Stimulated activated CD4-positive, alpha-beta T cell treated with anti-CD3 and anti-CD28 coated beads, Interleukin-4, amount 100 ng/mL, for 24 hours (primary cell): ENCODE results near the gene GFM1.

Source experiments
- DNase-seq: peaks from one replicate; pipeline ENCODE4 v3.0.0-alpha.2; 2020

The GFM1 gene

DNA sequence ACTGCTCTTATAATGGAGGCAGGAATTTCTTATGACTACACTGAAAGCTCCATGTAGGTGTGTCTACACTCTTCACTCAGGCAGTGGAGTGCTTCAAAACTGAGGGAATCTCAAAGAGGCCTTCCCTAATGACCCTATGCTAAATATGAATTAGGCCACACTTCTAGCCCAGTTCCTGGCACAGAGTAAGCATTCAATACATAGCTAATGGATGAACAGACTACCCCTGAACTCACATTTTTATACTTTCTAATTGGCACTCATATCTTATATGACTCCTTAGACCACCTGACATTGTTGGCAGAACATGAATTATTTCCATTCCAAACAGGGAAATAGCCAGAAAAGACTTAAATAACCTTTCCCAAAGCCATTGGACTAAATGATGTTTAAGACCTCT, 84.5 kb downstream of the GFM1 start:
- DNase-seq: no peak

DNA sequence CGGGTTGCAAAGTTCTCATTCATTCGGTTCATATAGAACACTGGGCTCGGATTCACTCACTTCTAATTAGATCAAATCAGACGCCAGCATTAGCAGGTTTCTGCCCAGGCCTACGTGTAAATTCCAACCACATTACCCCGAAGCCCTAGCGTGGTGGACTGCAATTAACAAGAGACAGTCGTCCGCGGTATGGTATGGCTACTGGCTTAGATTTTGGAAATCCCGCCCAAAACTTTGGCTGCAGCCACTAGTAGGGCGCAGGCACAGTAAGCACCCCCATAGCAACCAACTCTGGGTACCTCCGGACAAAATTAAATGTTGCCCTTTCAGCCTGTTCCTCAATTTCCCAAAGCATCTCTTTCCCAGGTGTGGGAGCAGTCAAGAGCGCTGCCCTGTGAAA, 87.2 kb downstream of the GFM1 start:
- DNase-seq: no peak

DNA sequence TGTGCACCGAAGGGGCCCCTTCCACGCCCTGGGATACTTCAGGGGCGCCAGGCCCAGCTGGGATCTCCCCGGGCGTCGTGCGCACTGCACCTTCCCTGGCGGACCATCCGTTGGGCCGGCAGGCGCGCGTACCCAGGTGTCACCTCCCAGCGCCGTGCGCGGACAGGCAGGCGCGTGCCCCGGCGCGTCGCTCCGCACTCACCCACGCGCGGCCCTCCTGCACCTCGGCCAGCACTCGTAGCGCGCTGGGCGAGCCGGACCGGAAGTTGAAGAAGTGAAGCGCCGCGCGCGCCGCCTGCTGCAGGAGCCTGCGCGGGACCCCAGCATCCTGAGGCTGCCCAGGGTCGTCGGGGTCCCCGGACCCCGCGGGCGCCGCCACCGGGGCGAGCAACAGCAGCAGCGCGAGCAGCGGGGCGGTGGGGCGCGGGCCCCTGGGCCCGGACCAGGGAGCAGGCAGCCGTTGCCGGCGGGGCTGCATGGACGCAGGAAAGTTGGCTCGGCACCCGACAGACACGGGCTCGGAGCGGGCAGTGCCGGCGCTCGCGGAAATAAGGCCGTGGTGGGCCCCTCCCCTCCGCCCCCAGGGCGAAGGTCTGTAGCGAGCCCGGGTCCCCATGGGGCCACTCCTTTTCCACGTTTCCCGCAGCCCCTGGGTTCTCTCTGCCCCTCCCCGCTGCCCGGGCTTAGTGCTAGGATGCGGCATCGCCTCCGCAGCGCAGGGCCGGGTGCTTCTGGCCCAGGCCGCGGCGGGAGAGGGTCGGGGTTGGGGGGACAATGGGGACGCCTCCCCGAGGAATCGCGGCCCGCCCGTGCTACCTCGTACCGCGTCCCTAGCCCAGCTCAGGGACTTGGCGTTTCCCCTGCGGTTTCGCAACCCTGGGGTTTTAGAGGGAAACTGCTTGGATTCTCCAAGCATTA, 87.9 kb downstream of the GFM1 start, which contains the start of gene RARRES1:
RARRES1 (minus strand) TSS at position 520 of the 918 bp plus-strand sequence; CDS start at position 478, 42 bp downstream.
- peak; percentile 36 for DNase-seq

DNA sequence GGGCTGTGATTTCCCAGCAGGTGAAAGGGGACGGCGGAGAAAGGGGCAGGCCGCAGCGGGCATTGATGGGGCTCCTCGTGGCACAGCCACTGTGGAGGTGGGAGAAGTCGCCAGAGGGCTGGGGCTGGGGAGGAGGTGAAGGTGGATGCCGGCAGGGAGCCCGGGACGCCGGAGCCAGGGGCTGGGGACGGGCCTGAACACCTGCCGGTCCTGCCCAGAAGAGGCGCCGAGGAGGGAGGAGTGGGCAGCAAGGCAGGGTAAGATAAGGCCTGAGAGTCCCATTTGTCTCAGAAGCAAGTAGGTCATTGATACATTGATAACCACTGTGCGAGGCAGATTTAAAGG, 88.5 kb downstream of the GFM1 start:
- no peak for DNase-seq

DNA sequence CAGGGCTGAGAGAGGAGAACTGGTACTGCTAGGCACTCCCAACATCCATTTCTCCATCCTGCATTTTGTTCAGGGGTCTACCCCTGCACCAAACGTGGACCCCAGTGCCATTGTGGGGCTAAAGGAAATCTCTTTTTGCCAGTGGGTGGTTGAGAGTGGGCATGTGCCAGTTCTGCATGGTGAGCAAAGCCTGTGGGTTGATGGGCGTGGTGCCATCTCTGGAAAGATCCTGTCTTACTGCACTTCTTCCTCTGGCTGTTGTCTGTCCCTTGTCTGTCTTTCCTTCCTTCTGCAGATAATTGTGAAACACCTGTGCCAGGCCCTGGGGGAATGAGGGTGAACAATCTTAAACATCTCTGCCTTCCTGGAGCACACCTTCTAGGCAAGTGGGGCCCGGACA, 89.3 kb downstream of the GFM1 start:
- DNase-seq: no peak

DNA sequence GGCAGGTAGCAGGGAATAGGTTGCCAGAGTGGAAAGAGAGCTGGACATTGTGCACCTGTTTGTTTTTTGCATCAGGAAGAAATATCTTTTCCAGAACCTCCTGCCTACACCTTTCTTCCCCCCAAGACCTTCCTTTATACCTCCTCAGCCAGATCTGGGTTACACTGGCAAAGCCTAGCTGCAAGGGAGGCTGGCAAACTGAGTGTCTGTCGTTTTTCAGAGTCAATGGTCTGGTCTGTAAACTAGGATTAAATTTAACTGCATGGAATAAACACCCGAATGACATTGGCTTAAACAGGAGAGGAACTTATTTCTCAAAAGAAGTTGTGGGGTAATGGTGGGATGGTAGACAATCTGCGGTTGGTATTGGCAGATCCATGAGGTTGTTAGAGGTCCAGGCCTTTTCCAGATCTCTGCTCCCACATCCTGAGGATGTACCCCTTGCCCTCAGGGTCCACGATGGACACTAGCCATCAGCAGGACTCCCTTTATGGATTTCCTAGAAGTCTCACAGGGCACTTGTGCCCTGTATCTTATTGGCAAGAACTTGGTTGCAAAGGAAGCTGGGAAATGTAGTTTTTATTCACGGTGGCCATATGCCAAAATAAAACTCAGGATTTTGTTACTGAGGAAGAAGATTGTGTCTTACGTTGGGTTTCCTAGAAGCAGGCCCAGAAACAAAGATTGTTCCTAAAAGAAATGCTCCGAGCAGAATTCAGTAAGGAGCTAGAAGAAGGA, 91.1 kb downstream of the GFM1 start:
- no peak for DNase-seq

DNA sequence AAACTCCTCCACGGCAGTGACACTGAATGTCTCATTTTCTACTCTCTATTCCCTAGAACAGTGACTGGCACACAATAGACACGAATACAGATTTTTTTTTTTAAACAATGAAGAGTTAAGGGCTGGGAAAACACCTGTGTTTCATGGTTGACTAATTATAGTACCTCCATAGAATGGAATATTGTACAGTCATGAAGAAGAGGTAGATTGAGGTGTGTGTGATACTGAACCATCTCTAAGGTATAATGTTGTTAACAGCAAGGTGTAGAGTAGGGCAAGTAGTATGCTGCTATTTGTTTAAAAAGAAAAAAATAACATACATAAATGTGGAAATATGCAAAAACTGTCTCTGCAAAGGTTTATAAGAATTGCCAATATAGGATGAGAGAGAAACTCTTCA, 93.1 kb downstream of the GFM1 start:
- no peak for DNase-seq

DNA sequence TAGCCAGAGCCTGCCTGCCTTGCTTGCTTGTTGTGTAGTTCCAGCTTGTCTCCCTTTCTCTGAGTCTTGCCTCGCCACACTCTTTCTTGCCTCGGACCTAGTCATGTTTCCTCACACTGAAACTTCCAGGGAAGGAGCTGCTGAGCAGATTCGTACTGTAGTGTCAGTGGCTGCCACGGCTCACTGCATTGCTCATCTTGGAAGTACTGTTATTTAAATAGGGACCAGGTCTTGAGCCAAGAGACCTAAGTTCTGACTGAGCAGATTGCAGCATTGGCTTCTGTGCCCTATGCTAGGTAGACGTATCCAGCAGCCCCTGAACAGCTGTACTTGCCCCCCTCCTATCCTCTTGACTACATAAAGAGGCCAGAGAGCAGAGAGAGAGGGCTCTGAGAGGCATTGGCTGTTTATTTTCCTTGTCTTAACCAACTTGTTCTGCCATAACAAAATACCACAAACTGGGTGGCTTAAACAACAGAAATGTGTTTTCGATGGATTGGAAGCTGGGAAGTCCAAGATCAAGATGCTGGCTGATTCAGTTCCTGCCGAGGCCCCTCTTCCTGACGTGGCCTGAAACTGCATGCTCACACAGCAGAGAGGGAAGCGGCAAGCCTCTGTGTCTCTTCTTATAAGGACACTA, 93.8 kb downstream of the GFM1 start:
- DNase-seq: no peak

DNA sequence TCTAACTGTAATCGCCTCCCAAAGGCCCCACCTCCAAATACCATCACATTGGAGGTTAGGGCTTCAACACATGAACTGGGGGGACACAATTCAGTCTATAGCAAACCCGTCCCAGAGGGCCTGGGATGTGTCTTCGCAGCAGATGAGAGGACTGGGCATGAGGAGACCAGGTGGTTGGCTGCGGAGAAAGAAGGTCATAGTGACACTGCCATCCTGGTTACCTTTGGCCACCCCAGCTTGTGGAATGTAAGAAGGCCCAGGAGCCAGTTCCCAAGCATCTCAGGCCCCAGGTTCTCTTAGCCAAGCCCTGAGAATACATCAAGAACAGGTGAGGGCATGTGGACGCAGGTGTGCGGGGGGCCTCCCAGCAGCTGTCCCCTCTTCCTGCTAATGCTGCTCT, 94.3 kb downstream of the GFM1 start:
- DNase-seq: no peak

DNA sequence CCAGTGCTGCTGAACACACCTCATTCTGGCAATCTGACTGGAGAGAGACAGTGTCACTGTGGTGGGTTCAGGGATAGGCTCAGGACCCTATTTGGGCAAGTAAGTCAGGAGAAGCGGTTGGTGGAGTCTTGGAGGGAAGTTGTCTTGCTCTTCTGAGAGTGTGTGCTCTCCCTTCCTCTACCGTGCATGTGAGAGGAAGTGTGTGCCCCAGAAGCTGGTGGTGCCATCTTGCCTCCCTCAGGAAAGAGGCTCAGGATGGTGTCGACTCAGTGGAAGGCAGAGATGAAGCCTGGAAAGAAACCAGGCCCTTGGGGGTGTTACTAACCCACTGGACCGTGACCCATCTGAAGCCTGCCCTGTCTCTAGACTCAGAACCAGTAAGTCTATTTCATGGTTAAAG, 94.8 kb downstream of the GFM1 start:
- no peak for DNase-seq

DNA sequence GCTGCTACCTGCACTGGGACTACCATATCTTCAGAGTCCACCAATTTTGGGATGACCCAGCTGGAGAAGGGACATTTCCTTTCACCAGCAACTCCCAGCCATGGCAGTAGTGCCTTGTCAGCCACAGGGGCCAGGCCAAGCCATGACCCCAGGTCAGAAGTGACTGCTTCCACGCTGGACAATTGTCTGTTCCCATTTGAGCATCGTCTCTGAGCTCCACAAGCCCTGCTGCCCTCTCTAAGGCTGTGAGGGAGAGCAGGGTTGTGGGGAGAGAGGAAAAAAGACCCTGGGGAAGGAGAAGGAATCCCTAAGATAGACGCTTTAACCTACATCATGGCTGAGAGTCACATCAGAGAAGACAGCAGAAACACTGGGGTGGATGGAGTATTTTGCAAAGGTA, 95.3 kb downstream of the GFM1 start:
- DNase-seq: no peak
